SU-DHL-6 (cell line): ENCODE results near the gene THSD7A.
"Not testable (repeated sequence)": the region's sequence is repeated elsewhere in the genome, so short reads cannot be mapped to it uniquely, and the experiment has no call there.

Source experiments
- H2AFZ ChIP-seq: fragments of 200-600 bp; sonication (generic); 2 replicates; pipeline ENCODE4 v1.6.1; 2014; ENCODE audit warnings: low read depth, mild to moderate bottlenecking, moderate library complexity, mixed read lengths, antibody characterized with exemption, low read length; ENCODE audit not compliant: severe bottlenecking
- H3F3A ChIP-seq: fragments of 200-600 bp; shearing (Covaris generic); 2 replicates; pipeline ENCODE4 v1.6.0; 2016; ENCODE audit warnings: antibody characterized with exemption, mild to moderate bottlenecking; ENCODE audit not compliant: insufficient read depth
- H3K27ac ChIP-seq: fragments of 200-600 bp; sonication (generic); 2 replicates; pipeline ENCODE4 v1.5.1; 2016; ENCODE audit warnings: low read depth, mild to moderate bottlenecking, low read length, moderate library complexity, mixed read lengths
- H3K27me3 ChIP-seq: fragments of 200-600 bp; sonication (generic), shearing (Covaris generic); 2 replicates; pipeline ENCODE4 v1.6.0; 2014; ENCODE audit warnings: mild to moderate bottlenecking, low read length
- H3K36me3 ChIP-seq: fragments of 200-600 bp; sonication (generic); 2 replicates; pipeline ENCODE4 v1.6.1; 2014; ENCODE audit warnings: mild to moderate bottlenecking, low read length, mixed read lengths
- H3K4me2 ChIP-seq: fragments of 300-600, 200-600 bp; shearing (Covaris generic), sonication (generic); 2 replicates; pipeline ENCODE4 v1.6.0; 2014; ENCODE audit warnings: low read length, low read depth, mild to moderate bottlenecking; ENCODE audit not compliant: poor library complexity, severe bottlenecking
- H3K4me3 ChIP-seq: fragments of 200-600 bp; sonication (generic); 2 replicates; pipeline ENCODE4 v1.5.1; 2014; ENCODE audit warnings: antibody characterized with exemption, low read length, mild to moderate bottlenecking, mixed read lengths; ENCODE audit not compliant: insufficient read depth, poor library complexity, severe bottlenecking
- H3K79me2 ChIP-seq: fragments of 200-600 bp; sonication (generic); 2 replicates; pipeline ENCODE4 v1.6.1; 2014; ENCODE audit warnings: mild to moderate bottlenecking, low read length, moderate library complexity; ENCODE audit not compliant: insufficient read depth
- H3K9ac ChIP-seq: fragments of 200-600 bp; sonication (generic); 2 replicates; pipeline ENCODE4 v1.7.0; 2014; ENCODE audit warnings: mild to moderate bottlenecking, low read length
- H3K9me2 ChIP-seq: fragments of 200-600 bp; sonication (generic); replicated peaks from 2 replicates; pipeline ENCODE4 v1.6.1; 2014; ENCODE audit warnings: low read length; ENCODE audit not compliant: insufficient read depth
- H3K9me3 ChIP-seq: fragments of 200-600 bp; sonication (generic); 2 replicates; pipeline ENCODE4 v1.6.1; 2014; ENCODE audit warnings: low read length, mixed read lengths; ENCODE audit not compliant: insufficient read depth
- H4K20me1 ChIP-seq: fragments of 200-600 bp; sonication (generic); 2 replicates; pipeline ENCODE4 v1.6.1; 2014; ENCODE audit warnings: low read depth, mild to moderate bottlenecking, antibody characterized with exemption, low read length, moderate library complexity, mixed read lengths
- CTCF ChIP-seq: fragments of 200-600 bp; sonication (generic); IDR thresholded peaks from one replicate; pipeline ENCODE4 v1.5.1; 2017; ENCODE audit warnings: antibody characterized with exemption, mild to moderate bottlenecking, low read length, moderate library complexity; ENCODE audit not compliant: insufficient read depth, poor library complexity, severe bottlenecking
- EZH2phosphoT487 ChIP-seq: fragments of 200-600 bp; sonication (generic), shearing (Covaris generic); conservative IDR thresholded peaks from 2 replicates; pipeline ENCODE4 v1.6.1; 2018; ENCODE audit warnings: mild to moderate bottlenecking, antibody characterized with exemption, low read length, moderate library complexity, mixed read lengths

The THSD7A gene

GRCh38 chr7:11527707-11528106 lies 304.3 kb downstream of the THSD7A start:
- H3K79me2 ChIP-seq = no peaks in the 10 kb centered on the region
- no peaks in the 10 kb centered on the region for H3K9me2 ChIP-seq
- H3K4me3 ChIP-seq = no peak overlapping the region
- H3K27ac ChIP-seq = no peak overlapping the region
- H2AFZ ChIP-seq = no peak overlapping the region
- H3K9ac ChIP-seq = no peak overlapping the region
- H3K27me3 ChIP-seq = no peaks in the 10 kb centered on the region
- H4K20me1 ChIP-seq = no peaks in the 10 kb centered on the region
- H3K9me3 ChIP-seq = no peaks in the 10 kb centered on the region
- TF ChIP-seq EZH2phosphoT487 (no peak), CTCF (no peak)
- no peaks in the 10 kb centered on the region for H3F3A ChIP-seq
- no peak overlapping the region for H3K4me2 ChIP-seq
- H3K36me3 ChIP-seq = no peaks in the 10 kb centered on the region

- Histone ChIP-seq H3K27me3 (no peaks in the 10 kb centered on the region), H3K27ac (no peak overlapping the region), H2AFZ (no peak overlapping the region), H4K20me1 (no peaks in the 10 kb centered on the region), H3K9me2 (no peaks in the 10 kb centered on the region), H3K4me3 (no peak overlapping the region), H3F3A (no peaks in the 10 kb centered on the region), H3K4me2 (no peak overlapping the region), H3K9ac (no peak overlapping the region), H3K79me2 (no peaks in the 10 kb centered on the region), H3K9me3 (no peaks in the 10 kb centered on the region), H3K36me3 (no peaks in the 10 kb centered on the region)
- TF ChIP-seq CTCF = no peak
- TF ChIP-seq EZH2phosphoT487 = no peak
Measured at GRCh38 chr7:11524476-11525397, 307.3 kb downstream of the THSD7A start.

- H3K9me3 ChIP-seq, H3K9ac ChIP-seq, H3K79me2 ChIP-seq, H3K27ac ChIP-seq, H3K9me2 ChIP-seq, H3K27me3 ChIP-seq, H3K4me3 ChIP-seq, H4K20me1 ChIP-seq, H3K36me3 ChIP-seq, H3K4me2 ChIP-seq, H2AFZ ChIP-seq, H3F3A ChIP-seq: not testable (repeated sequence)
Measured at GRCh38 chr7:11521964-11522499, 310.0 kb downstream of the THSD7A start.

DNA sequence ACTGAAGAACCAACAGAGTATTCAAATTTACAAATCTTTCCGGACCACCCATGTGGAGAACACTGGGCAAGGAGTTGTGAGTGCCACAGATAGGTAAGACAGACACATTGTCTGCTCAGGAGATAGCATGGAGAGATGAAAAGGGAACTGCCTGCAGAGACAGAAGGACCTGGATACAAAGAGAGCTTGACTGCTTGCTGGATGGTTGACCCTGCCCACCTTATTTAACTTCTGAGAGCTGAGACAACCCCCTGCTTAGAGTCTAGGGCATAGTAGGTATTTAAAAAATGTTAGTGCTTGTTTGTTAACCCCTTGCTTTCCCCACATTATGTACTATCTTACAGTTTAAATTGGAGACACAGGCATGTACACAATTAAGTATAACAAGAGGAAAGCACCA lies 314.1 kb downstream of the THSD7A start:
- H3K36me3 ChIP-seq = no peaks in the 10 kb centered on the region
- no peak overlapping the region for H3K4me3 ChIP-seq
- H3K4me2 ChIP-seq = no peak overlapping the region
- H3F3A ChIP-seq = no peaks in the 10 kb centered on the region
- no peaks in the 10 kb centered on the region for H4K20me1 ChIP-seq
- H3K9ac ChIP-seq = no peak overlapping the region
- H3K9me2 ChIP-seq = no peaks in the 10 kb centered on the region
- no peak overlapping the region for H2AFZ ChIP-seq
- no peak overlapping the region for H3K27ac ChIP-seq
- no peaks in the 10 kb centered on the region for H3K79me2 ChIP-seq
- no peak for TF ChIP-seq CTCF
- TF ChIP-seq EZH2phosphoT487 = no peak
- no peaks in the 10 kb centered on the region for H3K27me3 ChIP-seq
- H3K9me3 ChIP-seq = no peaks in the 10 kb centered on the region
